Vagina (tissue), 2 donors: Measurements from ENCODE around the gene RAB22A. TPM values are rescaled to one million over a fixed set of nuclear protein-coding genes. Genes with fewer than 3 reads are reported as not detected.
"Not testable (repeated sequence)": the region's sequence is repeated elsewhere in the genome, so short reads cannot be mapped to it uniquely, and the experiment has no call there.

ENCODE experiments used
- DNase-seq, 2 donors: peaks; one replicate each; pipeline ENCODE4 v3.0.0-alpha.2; 2017; ENCODE audit errors: extremely low spot score in 2 of 2
- H3K27ac ChIP-seq: fragments of 200-600 bp; sonication (generic); one replicate; pipeline ENCODE4 v1.5.1; 2019
- H3K27me3 ChIP-seq: fragments of 200-600 bp; sonication (generic); one replicate; pipeline ENCODE4 v1.5.1; 2019
- H3K36me3 ChIP-seq, 2 donors: fragments of 200-600 bp; sonication (generic); one replicate each; pipeline ENCODE4 v1.5.1; 2017 to 2019
- H3K4me1 ChIP-seq: fragments of 200-600 bp; sonication (generic); one replicate; pipeline ENCODE4 v1.5.1; 2019
- H3K4me3 ChIP-seq, 2 donors: fragments of 200-600 bp; sonication (generic); 1 replicate in 1 of 2; 2 replicates in 1 of 2; pipeline ENCODE4 v1.5.1; 2016 to 2019
- H3K9me3 ChIP-seq: fragments of 200-600 bp; sonication (generic); one replicate; pipeline ENCODE4 v1.5.1; 2019
- CTCF ChIP-seq, 3 experiments: fragments of 450-650 bp in 2 of 3; fragments of 200-600 bp in 1 of 3; sonication (generic) in 1 of 3; IDR thresholded peaks; one replicate each; pipeline ENCODE4 v1.5.1; 2017 to 2019; ENCODE audit warnings: antibody characterized with exemption in 3 of 3, mild to moderate bottlenecking in 2 of 3, moderate library complexity in 2 of 3
- POLR2A ChIP-seq, 2 donors: fragments of 450-650 bp; IDR thresholded peaks; one replicate each; pipeline ENCODE4 v1.6.1; 2017; ENCODE audit warnings: antibody characterized with exemption in 2 of 2, mild to moderate bottlenecking in 2 of 2, moderate library complexity in 2 of 2
- POLR2AphosphoS5 ChIP-seq, 2 donors: sonication (generic); formaldehyde crosslinking; IDR thresholded peaks; one replicate each; pipeline ENCODE4 v1.9.0; 2017; ENCODE audit warnings: antibody characterized with exemption in 2 of 2, mild to moderate bottlenecking in 2 of 2, low read depth in 1 of 2; ENCODE audit not compliant: insufficient read depth in 1 of 2
- intact Hi-C: fragments of 100-400 bp; cut with DNase I; formaldehyde crosslinking; loops from one replicate; pipeline ENCODE4 v1.15.1; 2023
- total RNA-seq: library from RNA; depleted of rRNA; stranded (reverse); fragments of >200 nt; gene quantifications from one replicate; pipeline ENCODE4 v1.2.3, GENCODE V29; 2016

RAB22A gene
- total RNA-seq, 1 donor from 2014 or later = 15.2 TPM

GRCh38 chr20:58405504-58406291 lies 96.2 kb downstream of the RAB22A start:
- TF ChIP-seq POLR2AphosphoS5 (IDR thresholded peaks at IDR 0.05; ENCODE audit: insufficient read depth in 1 of 2, low read depth in 1 of 2) (no peak), POLR2A (IDR thresholded peaks at IDR 0.05) (no peak), CTCF (IDR thresholded peaks at IDR 0.05) (no peak)
- no peaks in the 10 kb centered on the region for H3K27me3 ChIP-seq
- peaks cover 71% of the 10 kb centered on the region for H3K4me1 ChIP-seq
- H3K27ac ChIP-seq = no peak overlapping the region
- intact Hi-C loops = no loop called here
- H3K36me3 ChIP-seq = no peaks in the 10 kb centered on the region
- H3K4me3 ChIP-seq = no peak overlapping the region
- no peak for DNase-seq
- H3K9me3 ChIP-seq = no peaks in the 10 kb centered on the region

- TF ChIP-seq POLR2AphosphoS5 (IDR thresholded peaks at IDR 0.05; ENCODE audit: insufficient read depth in 1 of 2, low read depth in 1 of 2) (no peak), POLR2A (IDR thresholded peaks at IDR 0.05) (no peak), CTCF (IDR thresholded peaks at IDR 0.05) (no peak)
- Histone ChIP-seq H3K27ac (no peak overlapping the region), H3K27me3 (no peaks in the 10 kb centered on the region), H3K4me3 (no peak overlapping the region), H3K36me3 (no peaks in the 10 kb centered on the region), H3K9me3 (no peaks in the 10 kb centered on the region), H3K4me1 (peaks cover 71% of the 10 kb centered on the region)
- intact Hi-C loops = no loop called here
- no peak for DNase-seq
Observed at GRCh38 chr20:58406422-58407001, 97.0 kb downstream of the RAB22A start.

- H3K27ac ChIP-seq = no peak overlapping the region
- DNase-seq = no peak
- no peaks in the 10 kb centered on the region for H3K9me3 ChIP-seq
- H3K27me3 ChIP-seq = no peaks in the 10 kb centered on the region
- H3K36me3 ChIP-seq = no peaks in the 10 kb centered on the region
- intact Hi-C loops = no loop called here
- peaks cover 64% of the 10 kb centered on the region for H3K4me1 ChIP-seq
- no peak overlapping the region for H3K4me3 ChIP-seq
- no peak for TF ChIP-seq CTCF (IDR thresholded peaks at IDR 0.05)
Observed at GRCh38 chr20:58407201-58407873, 97.8 kb downstream of the RAB22A start.

GRCh38 chr20:58407966-58408557 lies 98.5 kb downstream of the RAB22A start:
- Histone ChIP-seq H3K27me3 (no peaks in the 10 kb centered on the region), H3K27ac (no peak overlapping the region), H3K4me3 (no peak overlapping the region), H3K36me3 (no peaks in the 10 kb centered on the region), H3K4me1 (peaks cover 57% of the 10 kb centered on the region), H3K9me3 (no peaks in the 10 kb centered on the region)
- no peak for TF ChIP-seq POLR2AphosphoS5 (IDR thresholded peaks at IDR 0.05; ENCODE audit: insufficient read depth in 1 of 2, low read depth in 1 of 2)
- DNase-seq = no peak
- intact Hi-C loops = no loop called here

- Histone ChIP-seq H3K9me3 (no peaks in the 10 kb centered on the region), H3K4me3 (no peak overlapping the region), H3K27me3 (no peaks in the 10 kb centered on the region), H3K36me3 (no peaks in the 10 kb centered on the region), H3K4me1 (peaks cover 50% of the 10 kb centered on the region), H3K27ac (no peak overlapping the region)
- intact Hi-C loops = no loop called here
- no peak for TF ChIP-seq CTCF (IDR thresholded peaks at IDR 0.05)
- no peak for TF ChIP-seq POLR2AphosphoS5 (IDR thresholded peaks at IDR 0.05; ENCODE audit: insufficient read depth in 1 of 2, low read depth in 1 of 2)
- TF ChIP-seq POLR2A (IDR thresholded peaks at IDR 0.05) = no peak
- no peak for DNase-seq
Observed at GRCh38 chr20:58408603-58409246, 99.2 kb downstream of the RAB22A start.

GRCh38 chr20:58414216-58414615 lies 104.7 kb downstream of the RAB22A start:
- H3K9me3 ChIP-seq, H3K36me3 ChIP-seq, DNase-seq, intact Hi-C loops, H3K27ac ChIP-seq, H3K27me3 ChIP-seq, H3K4me1 ChIP-seq, H3K4me3 ChIP-seq: not testable (repeated sequence)

GRCh38 chr20:58414786-58415185 lies 105.3 kb downstream of the RAB22A start:
- H3K4me1 ChIP-seq, H3K27me3 ChIP-seq, H3K4me3 ChIP-seq, DNase-seq, H3K27ac ChIP-seq, H3K9me3 ChIP-seq, H3K36me3 ChIP-seq, intact Hi-C loops: not testable (repeated sequence)
